Measurements from ENCODE around the gene CEP290. TPM values are rescaled to one million over a fixed set of nuclear protein-coding genes. Genes with fewer than 3 reads are reported as not detected.

The CEP290 gene
- total RNA-seq, 4 donors from 2014 or later = 5.6 to 77.8 (median 16.3) TPM

- Histone ChIP-seq H3K4me3 (no peak overlapping the region), H3K9me3 (no peaks in the 10 kb centered on the region), H3K4me1 (no peaks in the 10 kb centered on the region), H3K27me3 (no peaks in the 10 kb centered on the region), H3K36me3 (no peaks in the 10 kb centered on the region), H3K27ac (no peak overlapping the region)
- no peak for TF ChIP-seq CTCF (IDR thresholded peaks at IDR 0.05)
- no peak for TF ChIP-seq POLR2A (IDR thresholded peaks at IDR 0.05)
- intact Hi-C loops (cut with DNase I; ENCODE audit: low total_unique reads) = no loop called here
- no peak for DNase-seq
Measured at GRCh38 chr12:88172844-88173407, 31.0 kb upstream of the CEP290 start.

- Histone ChIP-seq H3K4me3 (no peak overlapping the region), H3K27ac (no peak overlapping the region), H3K9me3 (no peaks in the 10 kb centered on the region), H3K36me3 (no peaks in the 10 kb centered on the region), H3K27me3 (no peaks in the 10 kb centered on the region), H3K4me1 (no peaks in the 10 kb centered on the region)
- intact Hi-C loops (cut with DNase I; ENCODE audit: low total_unique reads) = no loop called here
- DNase-seq = no peak
- TF ChIP-seq CTCF (IDR thresholded peaks at IDR 0.05) (no peak), POLR2A (IDR thresholded peaks at IDR 0.05) (no peak)
Measured at GRCh38 chr12:88167384-88167783, 25.5 kb upstream of the CEP290 start.

- no peak for DNase-seq
- TF ChIP-seq POLR2A (IDR thresholded peaks at IDR 0.05) (no peak), CTCF (IDR thresholded peaks at IDR 0.05) (no peak)
- no peak overlapping the region for H3K27ac ChIP-seq
- no peaks in the 10 kb centered on the region for H3K9me3 ChIP-seq
- H3K36me3 ChIP-seq = no peaks in the 10 kb centered on the region
- intact Hi-C loops (cut with DNase I; ENCODE audit: low total_unique reads) = no loop called here
- no peak overlapping the region for H3K4me3 ChIP-seq
- H3K4me1 ChIP-seq = no peaks in the 10 kb centered on the region
- no peaks in the 10 kb centered on the region for H3K27me3 ChIP-seq
Measured at GRCh38 chr12:88166179-88166578, 24.3 kb upstream of the CEP290 start.

- Histone ChIP-seq H3K27me3 (no peaks in the 10 kb centered on the region), H3K9me3 (no peaks in the 10 kb centered on the region), H3K27ac (no peak overlapping the region), H3K36me3 (peaks cover 0 to 9% of the 10 kb centered on the region in 2 donors), H3K4me3 (no peak overlapping the region), H3K4me1 (no peaks in the 10 kb centered on the region)
- no peak for DNase-seq
- intact Hi-C loops (cut with DNase I; ENCODE audit: low total_unique reads) = no loop called here
- TF ChIP-seq POLR2A (IDR thresholded peaks at IDR 0.05) = no peak
Measured at GRCh38 chr12:88163371-88163770, 21.5 kb upstream of the CEP290 start.

GRCh38 chr12:88156075-88156654 lies 14.3 kb upstream of the CEP290 start:
- Histone ChIP-seq H3K27ac (no peak overlapping the region), H3K27me3 (no peaks in the 10 kb centered on the region), H3K36me3 (peaks cover 0 to 9% of the 10 kb centered on the region in 2 donors), H3K9me3 (no peaks in the 10 kb centered on the region), H3K4me3 (no peak overlapping the region), H3K4me1 (no peaks in the 10 kb centered on the region)
- DNase-seq = no peak
- no peak for TF ChIP-seq CTCF (IDR thresholded peaks at IDR 0.05)
- no peak for TF ChIP-seq POLR2A (IDR thresholded peaks at IDR 0.05)
- intact Hi-C loops (cut with DNase I; ENCODE audit: low total_unique reads) = no loop called here

Data from uterus (tissue), 4 donors.